ENCODE measurements around the gene LCA5L. TPM values are rescaled to one million over a fixed set of nuclear protein-coding genes. Genes with fewer than 3 reads are reported as not detected.

LCA5L gene
- polyA plus RNA-seq, 1 donor (not counting 4 experiments of a cell fraction or from before 2014, with no cell fraction given) = 0.96 TPM

DNA sequence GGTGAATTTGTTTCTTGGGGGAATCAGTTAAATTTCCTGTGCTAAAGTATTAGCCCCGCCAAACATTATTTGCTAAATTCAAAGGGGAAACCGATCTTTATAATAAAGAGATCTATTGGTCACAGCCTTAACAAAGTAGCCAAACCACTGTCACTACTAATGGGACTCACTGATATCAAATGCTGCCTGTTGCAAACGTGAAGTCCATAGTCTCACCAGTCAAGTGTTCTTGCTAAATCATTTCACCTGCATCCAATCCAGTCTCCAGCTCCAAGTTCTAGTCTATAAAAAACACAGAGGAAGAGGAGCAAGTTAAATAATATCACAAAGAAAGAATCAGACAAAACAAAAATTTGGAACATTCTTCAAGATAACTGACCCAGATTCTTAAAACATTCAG lies 36.3 kb upstream of the LCA5L start:
- Histone ChIP-seq H4K20me1 (ENCODE audit: control insufficient read depth, extremely low read depth, insufficient read depth, low read length) (no peaks in the 10 kb centered on the region), H3K36me3 (ENCODE audit: control insufficient read depth in 2 of 2, extremely low read depth in 1 of 2, insufficient read depth in 2 of 2, low read length in 2 of 2) (no peaks in the 10 kb centered on the region), H3K27ac (ENCODE audit: control insufficient read depth, insufficient read depth, low read length) (no peak overlapping the region), H3K9me3 (ENCODE audit: control insufficient read depth, low read depth, low read length) (no peaks in the 10 kb centered on the region), H3K4me1 (ENCODE audit: control insufficient read depth, extremely low read depth, insufficient read depth, low read length) (no peaks in the 10 kb centered on the region), H3K9me1 (ENCODE audit: control insufficient read depth, extremely low read depth, insufficient read depth, low read length) (no peaks in the 10 kb centered on the region), H3K4me3 (ENCODE audit: control insufficient read depth in 2 of 3, extremely low read depth in 1 of 3, insufficient read depth in 2 of 3, low read depth in 1 of 3, low read length in 3 of 3) (no peak overlapping the region), H3K4me2 (ENCODE audit: control insufficient read depth, extremely low read depth, insufficient read depth, low read depth, low read length) (no peak overlapping the region), H3K9ac (ENCODE audit: control insufficient read depth, extremely low read depth, insufficient read depth, low read length) (no peak overlapping the region), H3K79me2 (ENCODE audit: control insufficient read depth, insufficient read depth, low read length) (no peaks in the 10 kb centered on the region), H2AFZ (ENCODE audit: control insufficient read depth, low read length) (no peak overlapping the region), H3K27me3 (ENCODE audit: control insufficient read depth, extremely low read depth, insufficient read depth, low read length) (no peaks in the 10 kb centered on the region)
- dilution Hi-C loops (cut with MboI; ENCODE audit: extremely low pct_ligation_motif_present, low sequenced_read_pairs) = no loop called here
- FAIRE-seq (no peak), DNase-seq (ENCODE audit: low read depth, low spot score) (no peak)
- TF ChIP-seq, protein P1, sequence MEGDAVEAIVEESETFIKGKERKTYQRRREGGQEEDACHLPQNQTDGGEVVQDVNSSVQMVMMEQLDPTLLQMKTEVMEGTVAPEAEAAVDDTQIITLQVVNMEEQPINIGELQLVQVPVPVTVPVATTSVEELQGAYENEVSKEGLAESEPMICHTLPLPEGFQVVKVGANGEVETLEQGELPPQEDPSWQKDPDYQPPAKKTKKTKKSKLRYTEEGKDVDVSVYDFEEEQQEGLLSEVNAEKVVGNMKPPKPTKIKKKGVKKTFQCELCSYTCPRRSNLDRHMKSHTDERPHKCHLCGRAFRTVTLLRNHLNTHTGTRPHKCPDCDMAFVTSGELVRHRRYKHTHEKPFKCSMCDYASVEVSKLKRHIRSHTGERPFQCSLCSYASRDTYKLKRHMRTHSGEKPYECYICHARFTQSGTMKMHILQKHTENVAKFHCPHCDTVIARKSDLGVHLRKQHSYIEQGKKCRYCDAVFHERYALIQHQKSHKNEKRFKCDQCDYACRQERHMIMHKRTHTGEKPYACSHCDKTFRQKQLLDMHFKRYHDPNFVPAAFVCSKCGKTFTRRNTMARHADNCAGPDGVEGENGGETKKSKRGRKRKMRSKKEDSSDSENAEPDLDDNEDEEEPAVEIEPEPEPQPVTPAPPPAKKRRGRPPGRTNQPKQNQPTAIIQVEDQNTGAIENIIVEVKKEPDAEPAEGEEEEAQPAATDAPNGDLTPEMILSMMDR (optimal IDR thresholded peaks at IDR 0.05 in 1 of 3, IDR thresholded peaks at IDR 0.05 in 1 of 3, conservative IDR thresholded peaks at IDR 0.05 in 1 of 3; ENCODE audit: extremely low read depth in 1 of 3, insufficient read depth in 2 of 3, low read length in 3 of 3) = no peak
- no peak for TF ChIP-seq EZH2 (IDR thresholded peaks at IDR 0.05; ENCODE audit: low read length)

DNA sequence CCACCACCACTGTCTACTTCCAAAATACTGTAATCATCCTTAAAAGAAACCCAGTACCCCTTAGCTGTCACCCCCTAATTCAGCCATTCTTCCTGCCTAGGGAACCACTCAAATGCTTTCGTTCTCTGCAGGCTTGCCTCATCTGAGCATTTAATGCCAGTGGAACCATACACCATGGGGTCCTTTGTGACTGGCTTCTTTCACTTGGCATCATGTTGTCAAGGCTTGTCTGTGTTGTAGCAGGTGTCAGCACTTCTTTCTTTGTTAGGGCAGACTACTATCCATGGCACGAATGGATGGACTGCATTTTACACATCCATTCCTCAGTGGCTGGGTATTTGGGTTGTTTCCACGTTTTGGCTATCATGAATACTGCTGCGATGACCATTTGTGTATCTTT lies 34.7 kb upstream of the LCA5L start:
- Histone ChIP-seq H3K9me3 (ENCODE audit: control insufficient read depth, low read depth, low read length) (no peaks in the 10 kb centered on the region), H2AFZ (ENCODE audit: control insufficient read depth, low read length) (no peak overlapping the region), H3K4me1 (ENCODE audit: control insufficient read depth, extremely low read depth, insufficient read depth, low read length) (no peaks in the 10 kb centered on the region), H3K9ac (ENCODE audit: control insufficient read depth, extremely low read depth, insufficient read depth, low read length) (no peak overlapping the region), H3K27ac (ENCODE audit: control insufficient read depth, insufficient read depth, low read length) (no peak overlapping the region), H3K4me2 (ENCODE audit: control insufficient read depth, extremely low read depth, insufficient read depth, low read depth, low read length) (no peak overlapping the region), H3K4me3 (ENCODE audit: control insufficient read depth in 2 of 3, extremely low read depth in 1 of 3, insufficient read depth in 2 of 3, low read depth in 1 of 3, low read length in 3 of 3) (no peak overlapping the region), H4K20me1 (ENCODE audit: control insufficient read depth, extremely low read depth, insufficient read depth, low read length) (no peaks in the 10 kb centered on the region), H3K9me1 (ENCODE audit: control insufficient read depth, extremely low read depth, insufficient read depth, low read length) (no peaks in the 10 kb centered on the region), H3K36me3 (ENCODE audit: control insufficient read depth in 2 of 2, extremely low read depth in 1 of 2, insufficient read depth in 2 of 2, low read length in 2 of 2) (no peaks in the 10 kb centered on the region), H3K27me3 (ENCODE audit: control insufficient read depth, extremely low read depth, insufficient read depth, low read length) (no peaks in the 10 kb centered on the region), H3K79me2 (ENCODE audit: control insufficient read depth, insufficient read depth, low read length) (no peaks in the 10 kb centered on the region)
- no peak for DNase-seq (ENCODE audit: low read depth, low spot score)
- TF ChIP-seq, protein P1 (optimal IDR thresholded peaks at IDR 0.05 in 1 of 3, IDR thresholded peaks at IDR 0.05 in 1 of 3, conservative IDR thresholded peaks at IDR 0.05 in 1 of 3; ENCODE audit: extremely low read depth in 1 of 3, insufficient read depth in 2 of 3, low read length in 3 of 3) = no peak
- TF ChIP-seq EZH2 (IDR thresholded peaks at IDR 0.05; ENCODE audit: low read length) = no peak
- FAIRE-seq = no peak
- dilution Hi-C loops (cut with MboI; ENCODE audit: extremely low pct_ligation_motif_present, low sequenced_read_pairs) = no loop called here

Measured in keratinocyte (primary cell).